Mesodermal cell (in vitro differentiated cells): ENCODE measurements around the gene FOXB1. TPM values are rescaled to one million over a fixed set of nuclear protein-coding genes. Genes with fewer than 3 reads are reported as not detected.

Experiments
- H3K27ac ChIP-seq: 2 replicates; pipeline ENCODE4 v1.7.0; 2013; ENCODE audit warnings: mild to moderate bottlenecking, low read depth, low read length, moderate library complexity; ENCODE audit not compliant: severe bottlenecking
- H3K36me3 ChIP-seq: 2 replicates; pipeline ENCODE4 v1.7.1; 2013; ENCODE audit warnings: mild to moderate bottlenecking, low read length, moderate library complexity; ENCODE audit not compliant: control insufficient read depth, insufficient read depth
- H3K4me1 ChIP-seq: one replicate; pipeline ENCODE4 v1.7.1; 2013; ENCODE audit warnings: mild to moderate bottlenecking, low read length; ENCODE audit not compliant: insufficient read depth, control insufficient read depth, poor library complexity, severe bottlenecking
- H3K4me3 ChIP-seq: 2 replicates; pipeline ENCODE4 v1.7.0; 2013; ENCODE audit warnings: low read length, control low read depth, mild to moderate bottlenecking; ENCODE audit not compliant: insufficient read depth, poor library complexity, severe bottlenecking; ENCODE audit errors: extremely low read depth
- H3K9me3 ChIP-seq: 2 replicates; pipeline ENCODE4 v1.7.1; 2013; ENCODE audit warnings: mild to moderate bottlenecking, low read length, moderate library complexity; ENCODE audit not compliant: control insufficient read depth
- WGBS, 2 experiments: methylation state at CpG; one replicate each; pipeline ENCODE4 v1.1.5; 2013; ENCODE audit warnings: missing lambda C conversion rate in 2 of 2; ENCODE audit not compliant: insufficient coverage in 2 of 2; 5-methylcytosine and 5-hydroxymethylcytosine counted together
- polyA plus RNA-seq, 2 experiments: library from polyadenylated mRNA; stranded (reverse); fragments of 50-300 nt; gene quantifications; one replicate each; pipeline ENCODE4 v1.2.3, GENCODE V29; 2013

The FOXB1 gene
- polyA plus RNA-seq (2013, experiment 1 of 2): 0.22 TPM
- 0.25 TPM for polyA plus RNA-seq (2013, experiment 2 of 2)

DNA sequence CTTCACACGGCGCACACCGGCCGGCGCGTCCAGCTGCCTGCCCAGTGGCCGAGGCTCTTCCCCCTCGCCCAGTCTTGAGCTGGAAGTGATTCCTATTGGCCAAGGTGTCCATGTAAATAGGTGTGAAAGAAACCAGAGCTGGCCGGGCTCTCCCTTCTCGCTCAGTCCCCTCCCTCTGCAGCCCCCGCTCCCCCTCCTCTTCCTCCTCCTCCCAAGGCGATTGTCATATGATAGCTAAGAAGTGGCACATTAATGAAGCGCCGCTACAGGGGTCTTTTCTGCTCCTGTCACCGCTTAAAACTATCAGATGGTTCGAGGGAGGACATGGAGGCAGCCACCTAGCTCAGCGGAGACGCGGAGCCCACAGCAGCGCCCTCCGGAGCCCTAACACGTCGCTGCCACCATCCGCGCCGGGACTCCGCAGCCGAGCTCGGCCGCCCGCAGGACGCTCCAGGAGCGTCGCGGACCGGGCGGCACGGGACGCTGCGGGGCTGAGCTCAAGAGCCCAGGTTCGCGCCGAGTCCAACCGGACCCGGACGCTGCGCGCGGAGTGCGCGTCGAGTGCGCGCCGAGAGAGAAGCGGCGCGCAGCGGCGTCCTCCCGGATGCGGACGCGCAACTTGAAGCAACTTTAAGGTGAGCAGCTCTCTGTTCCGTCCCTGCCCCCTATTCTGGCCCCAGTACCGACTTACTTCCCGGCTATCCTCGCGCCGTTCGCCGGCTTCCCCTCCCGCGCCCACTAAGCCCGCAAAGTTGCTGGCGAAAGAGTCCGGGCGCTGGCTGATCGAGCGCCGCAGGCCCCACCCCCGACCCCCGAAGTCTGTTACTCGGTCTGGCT lies at the start of gene FOXB1:
Gene FOXB1, plus strand, starts transcription at position 303 of the 837 bp plus-strand sequence. CDS start 653 bp downstream, outside the sequence.
- 0% methylated on average over 57 to 75 of the region's 84 CpGs for WGBS, 2 experiments
- no peak within 1 kb of the TSS for H3K27ac ChIP-seq

DNA sequence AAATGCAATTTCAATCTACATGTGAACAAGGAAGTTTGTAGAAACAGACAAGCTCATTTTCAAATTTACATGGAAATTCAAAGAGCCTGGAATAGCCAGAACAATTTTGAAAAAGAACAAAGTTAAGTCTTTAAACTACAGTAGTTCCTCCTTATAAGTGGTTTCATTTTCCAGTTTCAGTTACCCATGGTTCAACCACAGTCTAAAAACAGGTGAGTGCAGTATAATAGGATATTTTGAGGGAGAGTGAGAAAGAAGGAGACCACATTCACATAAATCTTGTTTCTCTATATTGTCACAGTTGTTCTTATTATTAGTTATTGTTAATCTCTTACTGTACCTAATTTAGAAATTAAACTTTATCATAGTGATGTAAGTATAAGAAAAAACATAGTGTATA lies 45.8 kb upstream of the FOXB1 start:
- peaks cover 7% of the 10 kb centered on the region for H3K9me3 ChIP-seq
- no peaks in the 10 kb centered on the region for H3K36me3 ChIP-seq
- no peak overlapping the region for H3K27ac ChIP-seq
- H3K4me1 ChIP-seq: no peaks in the 10 kb centered on the region
- H3K4me3 ChIP-seq: no peak overlapping the region

More for the DNA sequence above, at the start of gene FOXB1:
- peaks cover 32% of the 10 kb centered on the region for H3K4me1 ChIP-seq
- H3K36me3 ChIP-seq: no peaks in the 10 kb centered on the region
- peak within 1 kb of the TSS; percentile 45 for H3K4me3 ChIP-seq
- no peaks in the 10 kb centered on the region for H3K9me3 ChIP-seq

DNA sequence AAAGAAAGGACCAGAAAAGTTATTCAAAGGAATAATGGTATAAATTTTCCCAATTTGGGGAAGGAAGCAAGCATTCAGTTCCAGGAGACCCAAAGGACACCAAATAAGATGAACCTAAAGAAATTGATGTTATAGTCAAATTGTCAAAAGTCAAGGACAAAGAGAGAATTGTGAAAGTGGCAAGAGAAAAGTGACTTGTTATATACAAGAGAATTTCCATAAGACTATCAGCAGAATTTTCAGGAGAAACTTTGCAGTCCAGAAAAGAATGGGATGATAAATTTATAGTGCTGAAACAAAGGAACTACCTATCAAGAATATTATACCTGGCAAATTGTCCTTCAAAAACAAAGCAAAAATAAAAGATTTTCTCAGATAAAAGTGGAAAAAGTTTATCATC lies 43.8 kb upstream of the FOXB1 start:
- Histone ChIP-seq H3K27ac (no peak overlapping the region), H3K9me3 (peaks cover 13% of the 10 kb centered on the region), H3K4me3 (no peak overlapping the region), H3K4me1 (no peaks in the 10 kb centered on the region), H3K36me3 (no peaks in the 10 kb centered on the region)

DNA sequence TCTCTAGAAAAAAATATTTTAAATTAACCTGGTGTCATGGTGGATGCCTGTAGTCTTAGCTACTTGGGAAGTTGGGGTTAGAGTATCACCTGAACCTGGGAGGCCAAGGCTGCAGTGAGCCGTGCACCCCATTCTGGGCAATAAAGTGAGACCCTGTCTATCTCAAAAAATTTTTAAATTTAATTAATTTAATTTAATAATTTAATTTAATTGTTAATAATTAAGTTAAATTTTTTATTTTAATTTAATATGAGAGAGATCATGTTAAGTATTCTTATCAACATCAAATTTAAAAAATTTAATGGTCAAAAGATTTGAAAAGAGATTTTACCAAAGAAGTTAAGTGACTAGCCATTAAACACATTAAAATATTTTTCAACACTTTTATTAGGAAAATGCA lies 40.8 kb upstream of the FOXB1 start:
- H3K27ac ChIP-seq: no peak overlapping the region
- H3K36me3 ChIP-seq: no peaks in the 10 kb centered on the region
- H3K9me3 ChIP-seq: peaks cover 10% of the 10 kb centered on the region
- no CpG with 5 or more reads among the region's 1 CpG for WGBS, 2 experiments
- no peak overlapping the region for H3K4me3 ChIP-seq
- no peaks in the 10 kb centered on the region for H3K4me1 ChIP-seq

DNA sequence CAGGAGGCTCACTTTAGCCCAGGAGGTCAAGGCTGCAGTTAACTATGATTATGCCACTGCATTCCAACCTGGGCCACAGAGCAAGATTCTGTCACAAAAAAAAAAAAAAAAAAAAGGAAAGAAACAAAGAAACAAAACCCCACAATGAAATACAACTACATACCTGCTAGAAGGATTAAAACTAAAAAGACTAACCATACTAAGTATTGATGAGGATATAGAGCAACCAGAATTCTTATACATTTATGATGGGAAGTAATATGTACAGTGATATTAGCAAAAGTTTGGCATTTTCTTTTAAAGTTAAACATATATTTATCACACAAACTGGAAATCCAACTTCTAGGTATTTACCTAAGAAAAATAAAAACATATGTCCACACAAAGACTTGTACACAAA lies 40.2 kb upstream of the FOXB1 start:
- no peak overlapping the region for H3K27ac ChIP-seq
- no peak overlapping the region for H3K4me3 ChIP-seq
- H3K36me3 ChIP-seq: no peaks in the 10 kb centered on the region
- no peaks in the 10 kb centered on the region for H3K4me1 ChIP-seq
- peaks cover 10% of the 10 kb centered on the region for H3K9me3 ChIP-seq

DNA sequence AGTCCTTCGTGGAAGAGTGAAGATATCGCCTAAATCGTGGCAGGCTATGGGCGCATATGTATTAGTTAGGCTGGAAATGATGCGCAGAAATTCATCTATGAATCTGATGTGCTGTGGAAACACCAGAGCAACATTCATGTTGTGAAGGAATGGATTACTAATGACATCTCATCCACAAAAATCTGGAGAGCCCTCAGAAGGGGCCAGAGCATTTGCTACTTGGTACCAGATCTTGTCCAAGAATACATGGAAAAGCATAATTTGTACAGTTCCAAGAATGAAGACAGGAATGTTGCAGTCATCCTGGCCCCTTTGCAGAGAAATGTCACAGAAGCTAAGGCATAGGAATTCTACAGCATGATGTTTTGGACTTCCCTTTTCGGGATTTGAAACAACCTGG lies 38.4 kb upstream of the FOXB1 start:
- Histone ChIP-seq H3K9me3 (peaks cover 6% of the 10 kb centered on the region), H3K4me1 (no peaks in the 10 kb centered on the region), H3K27ac (no peak overlapping the region), H3K36me3 (no peaks in the 10 kb centered on the region), H3K4me3 (no peak overlapping the region)
- 89 to 99% methylated on average over 1 to 5 of the region's 6 CpGs for WGBS, 2 experiments

DNA sequence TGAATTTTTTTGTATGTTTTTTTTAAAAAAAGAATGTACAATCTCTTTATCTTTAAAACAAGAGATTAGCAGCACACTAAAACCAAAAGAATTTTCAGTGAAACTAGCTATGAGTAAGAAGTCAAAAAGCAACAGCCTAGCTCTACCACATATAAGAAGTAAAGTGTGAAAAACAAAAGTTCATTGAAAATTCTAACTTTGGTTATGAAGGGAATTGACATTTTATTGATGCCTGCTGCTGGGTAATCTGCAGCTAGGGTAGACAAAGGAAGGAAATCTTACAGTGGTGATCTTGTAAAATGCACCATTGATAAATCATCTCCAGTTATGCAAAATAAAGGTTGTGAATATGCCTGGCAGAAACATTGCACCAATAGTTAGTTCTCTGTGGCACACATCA lies 37.8 kb upstream of the FOXB1 start:
- Histone ChIP-seq H3K4me1 (no peaks in the 10 kb centered on the region), H3K9me3 (peaks cover 6% of the 10 kb centered on the region), H3K36me3 (no peaks in the 10 kb centered on the region), H3K27ac (no peak overlapping the region), H3K4me3 (no peak overlapping the region)

DNA sequence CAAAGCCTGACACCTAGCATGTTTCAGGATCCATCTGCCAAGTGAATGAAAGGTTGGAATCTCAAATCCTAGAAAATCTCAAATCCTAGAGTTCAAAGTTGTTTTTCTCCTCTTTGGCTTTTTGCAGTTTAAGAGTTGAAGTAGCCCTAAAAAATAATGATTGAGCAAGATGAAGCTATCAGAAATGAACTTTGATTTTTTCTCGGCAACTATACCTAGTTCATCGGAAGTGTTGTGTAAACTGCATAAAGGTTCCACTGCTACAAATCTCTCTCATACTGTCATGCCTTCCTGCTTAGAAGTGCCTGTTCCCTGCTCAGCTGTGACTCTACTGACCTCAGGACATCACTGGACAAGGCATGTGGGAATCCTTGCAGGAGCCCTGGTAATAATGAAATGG lies 35.8 kb upstream of the FOXB1 start:
- H3K27ac ChIP-seq: no peak overlapping the region
- 71 to 100% methylated on average over 2 of the region's 2 CpGs for WGBS, 2 experiments
- no peaks in the 10 kb centered on the region for H3K4me1 ChIP-seq
- no peak overlapping the region for H3K4me3 ChIP-seq
- peaks cover 6% of the 10 kb centered on the region for H3K9me3 ChIP-seq
- no peaks in the 10 kb centered on the region for H3K36me3 ChIP-seq

DNA sequence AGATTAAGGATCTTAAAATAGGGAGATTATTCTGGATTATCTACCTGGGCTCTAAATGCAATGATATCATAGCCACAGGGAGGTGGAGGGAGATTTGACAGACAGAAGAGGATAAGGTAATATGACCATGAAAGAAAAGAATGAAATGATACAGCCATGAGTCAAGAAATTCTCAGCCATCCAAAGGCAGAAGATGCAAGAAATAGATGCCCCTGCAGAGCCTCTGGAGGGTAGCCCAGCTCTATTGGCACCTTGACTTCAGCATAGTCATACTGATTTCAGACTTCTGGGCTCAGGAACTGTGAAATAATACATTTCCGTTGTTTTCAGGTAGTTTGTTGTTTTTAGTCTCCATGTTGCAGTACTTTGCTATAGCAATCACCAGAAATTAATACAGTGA lies 31.9 kb upstream of the FOXB1 start:
- Histone ChIP-seq H3K9me3 (no peaks in the 10 kb centered on the region), H3K4me1 (no peaks in the 10 kb centered on the region), H3K4me3 (no peak overlapping the region), H3K36me3 (no peaks in the 10 kb centered on the region), H3K27ac (no peak overlapping the region)
- WGBS, 2 experiments: no CpG with 5 or more reads among the region's 1 CpG

DNA sequence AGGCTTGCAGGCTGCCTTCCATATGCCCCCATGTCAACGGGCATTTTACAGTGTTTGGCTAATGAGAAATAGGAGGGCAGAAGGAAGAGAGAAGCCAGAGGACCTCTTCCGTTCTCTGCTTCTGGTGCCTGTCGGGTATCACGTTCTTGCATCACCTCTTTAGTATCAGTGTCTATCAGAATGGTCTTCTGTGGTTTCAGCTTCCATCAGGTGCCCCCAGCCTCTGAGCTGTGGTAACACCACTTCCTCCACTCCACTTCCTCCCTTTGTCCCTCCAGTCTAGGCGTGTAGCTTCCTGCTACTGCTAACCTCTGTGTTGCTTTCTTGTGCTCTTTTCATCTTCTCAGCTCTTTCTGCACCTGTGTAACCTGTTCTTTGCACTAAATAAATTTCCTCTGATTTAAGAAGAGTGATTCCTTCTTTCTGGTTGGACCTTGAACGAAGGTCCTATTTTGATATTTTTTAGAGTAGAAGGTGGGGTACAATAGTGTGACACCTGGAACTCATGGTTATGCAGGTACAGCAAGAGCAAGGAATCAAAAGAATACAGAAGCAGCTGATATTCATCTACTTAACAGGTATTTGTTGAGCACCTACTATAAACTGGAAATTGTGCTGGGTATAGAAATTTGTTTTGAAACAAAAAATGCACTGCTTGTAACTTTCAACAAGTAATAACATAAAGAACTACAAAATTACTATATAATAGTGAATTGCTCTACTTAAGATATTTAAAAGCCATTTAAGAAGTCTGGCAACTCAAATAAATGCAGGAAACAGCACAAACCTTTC lies 27.4 kb upstream of the FOXB1 start:
- Histone ChIP-seq H3K4me1 (no peaks in the 10 kb centered on the region), H3K9me3 (no peaks in the 10 kb centered on the region), H3K27ac (no peak overlapping the region), H3K36me3 (no peaks in the 10 kb centered on the region), H3K4me3 (no peak overlapping the region)
- 87 to 90% methylated on average over 3 to 4 of the region's 6 CpGs for WGBS, 2 experiments

DNA sequence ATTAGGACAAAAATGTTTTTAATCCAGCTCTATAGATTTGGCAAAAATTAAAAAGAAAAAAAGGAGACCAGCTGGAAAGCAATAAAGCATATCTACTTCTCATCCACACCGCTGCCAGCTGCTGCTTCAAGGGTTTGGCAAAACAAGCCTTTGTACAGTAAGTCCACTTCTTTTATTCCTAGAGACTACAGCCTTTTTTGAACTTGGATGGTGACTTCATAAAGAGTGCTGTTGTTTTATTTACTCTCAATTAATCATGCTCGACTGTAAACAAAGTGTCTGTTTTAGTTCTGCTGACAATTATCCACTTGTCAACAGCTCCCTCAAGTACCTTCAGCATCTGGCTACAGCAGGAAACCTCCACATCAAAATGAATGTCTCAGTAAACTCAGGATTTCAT lies 12.3 kb upstream of the FOXB1 start:
- H3K4me1 ChIP-seq: peaks cover 14% of the 10 kb centered on the region
- no peak overlapping the region for H3K27ac ChIP-seq
- WGBS, 2 experiments: no CpG with 5 or more reads among the region's 2 CpGs
- no peaks in the 10 kb centered on the region for H3K9me3 ChIP-seq
- no peak overlapping the region for H3K4me3 ChIP-seq
- H3K36me3 ChIP-seq: no peaks in the 10 kb centered on the region
